ENCODE results near the gene INPP5A.

Gene INPP5A

GRCh38 chr10:132649651-132650360 is 112.2 kb downstream of the INPP5A start:
- DNase-seq, result no peak

- no peak for DNase-seq
Observed at GRCh38 chr10:132650611-132651250, 113.1 kb downstream of the INPP5A start.

- DNase-seq, result no peak
Observed at GRCh38 chr10:132651511-132652029, 114.0 kb downstream of the INPP5A start.

- no peak for DNase-seq
Observed at GRCh38 chr10:132652446-132652845, 114.9 kb downstream of the INPP5A start.

GRCh38 chr10:132652936-132653590 is 115.5 kb downstream of the INPP5A start:
- no peak for DNase-seq

- no peak for DNase-seq
Observed at GRCh38 chr10:132653721-132654120, 116.1 kb downstream of the INPP5A start.

- DNase-seq, result no peak
Observed at GRCh38 chr10:132654121-132654571, 116.6 kb downstream of the INPP5A start.

- peak; percentile 47 for DNase-seq
Observed at GRCh38 chr10:132654708-132655661, 117.4 kb downstream of the INPP5A start.

- DNase-seq, result no peak
Observed at GRCh38 chr10:132655735-132656134, 118.1 kb downstream of the INPP5A start.

GRCh38 chr10:132656283-132657126 is 118.9 kb downstream of the INPP5A start:
- DNase-seq, result no peak

GRCh38 chr10:132657127-132657706 is 119.6 kb downstream of the INPP5A start:
- DNase-seq, result no peak

GRCh38 chr10:132657748-132658147 is 120.2 kb downstream of the INPP5A start:
- no peak for DNase-seq

GRCh38 chr10:132658546-132659205 is 121.1 kb downstream of the INPP5A start:
- no peak for DNase-seq

GRCh38 chr10:132659206-132660091 is 121.9 kb downstream of the INPP5A start:
- DNase-seq, result no peak

- DNase-seq, result no peak
Observed at GRCh38 chr10:132660385-132660784, 122.8 kb downstream of the INPP5A start.

GRCh38 chr10:132662186-132662920 is 124.8 kb downstream of the INPP5A start:
- no peak for DNase-seq

GRCh38 chr10:132663666-132664365 is 126.2 kb downstream of the INPP5A start:
- DNase-seq, result no peak

- DNase-seq, result no peak
Observed at GRCh38 chr10:132664407-132664806, 126.8 kb downstream of the INPP5A start.
